Mesendoderm (in vitro differentiated cells): ENCODE results near the gene RARA.
"Not testable (repeated sequence)": the region's sequence is repeated elsewhere in the genome, so short reads cannot be mapped to it uniquely, and the experiment has no call there.

Experiments
- DNase-seq: peaks from one replicate; pipeline ENCODE4 v3.0.0; 2013
- H2AK5ac ChIP-seq: 2 replicates; pipeline ENCODE4 v1.6.1; 2013; ENCODE audit warnings: low read length, inconsistent platforms
- H2BK120ac ChIP-seq: 2 replicates; pipeline ENCODE4 v1.6.1; 2013; ENCODE audit warnings: low read depth, mild to moderate bottlenecking, low read length, moderate library complexity, mixed read lengths
- H2BK15ac ChIP-seq: replicated peaks from 2 replicates; pipeline ENCODE4 v1.6.1; 2013; ENCODE audit warnings: low read depth, mild to moderate bottlenecking, moderate library complexity
- H2BK5ac ChIP-seq: 2 replicates; pipeline ENCODE4 v1.6.1; 2013; ENCODE audit warnings: low read length, inconsistent platforms
- H3K18ac ChIP-seq: 2 replicates; pipeline ENCODE4 v1.6.1; 2013; ENCODE audit warnings: mild to moderate bottlenecking, low read length, mixed read lengths
- H3K23ac ChIP-seq: one replicate; pipeline ENCODE4 v1.6.1; 2013; ENCODE audit warnings: low read length
- H3K27ac ChIP-seq: 2 replicates; pipeline ENCODE4 v1.5.1; 2013; ENCODE audit warnings: low read depth, mild to moderate bottlenecking, inconsistent platforms, low read length, moderate library complexity
- H3K27me3 ChIP-seq: 2 replicates; pipeline ENCODE4 v1.6.1; 2013; ENCODE audit warnings: low read length, control low read depth, mild to moderate bottlenecking, inconsistent platforms; ENCODE audit not compliant: insufficient read depth, poor library complexity
- H3K36me3 ChIP-seq: 2 replicates; pipeline ENCODE4 v1.6.1; 2013; ENCODE audit warnings: low read length, inconsistent platforms; ENCODE audit not compliant: control insufficient read depth, insufficient read depth
- H3K4ac ChIP-seq: one replicate; pipeline ENCODE4 v1.6.1; 2013; ENCODE audit warnings: low read depth, mild to moderate bottlenecking, low read length, moderate library complexity
- H3K4me1 ChIP-seq: 2 replicates; pipeline ENCODE4 v1.6.1; 2013; ENCODE audit warnings: low read depth, low read length, inconsistent platforms; ENCODE audit not compliant: control insufficient read depth
- H3K4me2 ChIP-seq: 2 replicates; pipeline ENCODE4 v1.6.1; 2013; ENCODE audit warnings: low read length
- H3K4me3 ChIP-seq: 2 replicates; pipeline ENCODE4 v1.5.1; 2013; ENCODE audit warnings: mild to moderate bottlenecking, low read length
- H3K56ac ChIP-seq: one replicate; pipeline ENCODE4 v1.6.1; 2013; ENCODE audit warnings: low read length
- H3K79me1 ChIP-seq: 2 replicates; pipeline ENCODE4 v1.6.1; 2013; ENCODE audit warnings: low read length, inconsistent platforms
- H3K79me2 ChIP-seq: 2 replicates; pipeline ENCODE4 v1.6.1; 2013; ENCODE audit warnings: mild to moderate bottlenecking, low read length; ENCODE audit not compliant: control insufficient read depth, insufficient read depth
- H3K9ac ChIP-seq: 2 replicates; pipeline ENCODE4 v1.6.1; 2013; ENCODE audit warnings: low read length, inconsistent platforms
- H4K5ac ChIP-seq: one replicate; pipeline ENCODE4 v1.6.1; 2013; ENCODE audit warnings: low read length
- H4K8ac ChIP-seq: one replicate; pipeline ENCODE4 v1.6.1; 2013; ENCODE audit warnings: low read depth, mild to moderate bottlenecking, control low read depth, low read length, moderate library complexity
- WGBS: extraction: QIAGEN DNeasy Blood & Tissue Kit; methylation state at CpG from one replicate; pipeline ENCODE4 v1.1.7; 2013; ENCODE audit warnings: low lambda C conversion rate, missing lambda C conversion rate; ENCODE audit not compliant: insufficient coverage; ENCODE audit errors: extremely low coverage; 5-methylcytosine and 5-hydroxymethylcytosine counted together

Gene RARA

GRCh38 chr17:40373324-40373723 lies 64.3 kb downstream of the RARA start:
- no peak overlapping the region for H3K9ac ChIP-seq
- no peak overlapping the region for H3K23ac ChIP-seq
- no peak overlapping the region for H3K4ac ChIP-seq
- no peaks in the 10 kb centered on the region for H3K4me1 ChIP-seq
- H2AK5ac ChIP-seq: no peak overlapping the region
- no peak overlapping the region for H4K5ac ChIP-seq
- no peak overlapping the region for H3K4me3 ChIP-seq
- H4K8ac ChIP-seq: no peak overlapping the region
- no CpG with 5 or more reads among the region's 4 CpGs for WGBS
- H2BK120ac ChIP-seq: no peak overlapping the region
- no peak overlapping the region for H3K4me2 ChIP-seq
- H3K79me2 ChIP-seq: no peaks in the 10 kb centered on the region
- no peak overlapping the region for H3K56ac ChIP-seq
- H3K18ac ChIP-seq: no peak overlapping the region
- no peaks in the 10 kb centered on the region for H3K36me3 ChIP-seq
- H3K79me1 ChIP-seq: no peaks in the 10 kb centered on the region
- no peaks in the 10 kb centered on the region for H3K27me3 ChIP-seq
- no peak overlapping the region for H2BK15ac ChIP-seq
- H3K27ac ChIP-seq: no peak overlapping the region
- no peak for DNase-seq
- no peak overlapping the region for H2BK5ac ChIP-seq

DNA sequence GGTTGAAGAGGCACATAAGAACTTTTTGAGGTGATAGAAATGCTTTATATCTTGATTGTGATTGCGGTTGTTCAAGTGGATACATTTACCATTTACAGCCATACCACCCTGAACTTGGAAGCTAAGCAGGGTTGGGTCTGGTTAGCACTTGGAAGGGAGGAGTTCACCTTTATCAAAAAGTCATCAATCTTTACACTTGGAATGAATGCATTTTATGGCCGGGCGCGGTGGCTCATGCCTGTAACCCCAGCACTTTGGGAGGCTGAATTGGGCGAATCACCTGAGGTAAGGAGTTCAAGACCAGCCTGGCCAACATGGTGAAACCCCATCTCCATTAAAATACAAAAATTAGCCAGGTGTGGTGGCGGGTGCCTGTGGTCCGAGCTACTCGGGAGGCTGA lies 65.0 kb downstream of the RARA start:
- Histone ChIP-seq H2BK120ac (no peak overlapping the region), H2AK5ac (no peak overlapping the region), H4K8ac (no peak overlapping the region), H3K27me3 (no peaks in the 10 kb centered on the region), H3K18ac (no peak overlapping the region), H3K4me2 (no peak overlapping the region), H3K27ac (no peak overlapping the region), H3K4me3 (no peak overlapping the region), H3K9ac (no peak overlapping the region), H3K79me1 (no peaks in the 10 kb centered on the region), H3K4ac (no peak overlapping the region), H3K4me1 (no peaks in the 10 kb centered on the region), H4K5ac (no peak overlapping the region), H3K56ac (no peak overlapping the region), H3K23ac (no peak overlapping the region), H3K36me3 (no peaks in the 10 kb centered on the region), H2BK15ac (no peak overlapping the region), H3K79me2 (no peaks in the 10 kb centered on the region), H2BK5ac (no peak overlapping the region)
- no CpG with 5 or more reads among the region's 8 CpGs for WGBS
- DNase-seq: no peak

GRCh38 chr17:40374821-40375498 lies 66.0 kb downstream of the RARA start:
- no peak for DNase-seq
- H3K23ac ChIP-seq: no peak overlapping the region
- H2BK5ac ChIP-seq: no peak overlapping the region
- H2BK15ac ChIP-seq: no peak overlapping the region
- H3K4ac ChIP-seq: no peak overlapping the region
- H3K18ac ChIP-seq: no peak overlapping the region
- no peaks in the 10 kb centered on the region for H3K36me3 ChIP-seq
- no peak overlapping the region for H4K5ac ChIP-seq
- no peak overlapping the region for H3K4me3 ChIP-seq
- H3K27me3 ChIP-seq: no peaks in the 10 kb centered on the region
- no peak overlapping the region for H2BK120ac ChIP-seq
- no peaks in the 10 kb centered on the region for H3K79me1 ChIP-seq
- no peaks in the 10 kb centered on the region for H3K4me1 ChIP-seq
- H3K56ac ChIP-seq: no peak overlapping the region
- no peak overlapping the region for H4K8ac ChIP-seq
- no peak overlapping the region for H2AK5ac ChIP-seq
- H3K27ac ChIP-seq: no peak overlapping the region
- H3K4me2 ChIP-seq: no peak overlapping the region
- no CpG with 5 or more reads among the region's 14 CpGs for WGBS
- H3K79me2 ChIP-seq: no peaks in the 10 kb centered on the region
- no peak overlapping the region for H3K9ac ChIP-seq

DNA sequence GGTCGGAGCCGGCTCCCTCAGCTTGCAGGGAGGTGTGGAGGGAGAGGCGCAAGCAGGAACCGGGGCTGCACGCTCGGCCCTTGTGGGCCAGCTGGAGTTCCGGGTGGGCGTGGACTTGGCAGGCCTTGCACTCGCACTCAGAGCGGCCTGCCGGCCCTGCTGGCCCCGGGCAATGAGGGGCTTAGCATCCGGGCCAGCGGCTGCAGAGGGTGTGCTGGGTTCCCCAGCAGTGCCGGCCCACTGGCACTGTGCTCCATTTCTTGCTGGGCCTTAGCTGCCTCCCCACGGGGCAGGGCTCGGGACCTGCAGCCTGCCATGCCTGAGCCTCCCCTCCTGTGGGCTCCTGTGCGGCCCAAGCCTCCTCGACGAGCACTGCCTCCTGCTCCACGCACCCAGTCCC lies 66.8 kb downstream of the RARA start:
- H3K27me3 ChIP-seq, H3K4me3 ChIP-seq, H2BK5ac ChIP-seq, H2BK120ac ChIP-seq, H3K79me2 ChIP-seq, H3K4me1 ChIP-seq, H3K4me2 ChIP-seq, H4K5ac ChIP-seq, H4K8ac ChIP-seq, DNase-seq, H3K23ac ChIP-seq, H3K56ac ChIP-seq, H3K18ac ChIP-seq, H3K79me1 ChIP-seq, H2BK15ac ChIP-seq, H3K9ac ChIP-seq, H3K36me3 ChIP-seq, H3K27ac ChIP-seq, H2AK5ac ChIP-seq, H3K4ac ChIP-seq: not testable (repeated sequence)
- WGBS: no CpG with 5 or more reads among the region's 21 CpGs

- not testable (repeated sequence) for H3K56ac ChIP-seq, H4K5ac ChIP-seq, H3K4ac ChIP-seq, H3K79me1 ChIP-seq, H2BK5ac ChIP-seq, H3K36me3 ChIP-seq, H3K4me1 ChIP-seq, H3K23ac ChIP-seq, H4K8ac ChIP-seq, H3K9ac ChIP-seq, H3K18ac ChIP-seq, H3K4me2 ChIP-seq, H3K27ac ChIP-seq, H2BK15ac ChIP-seq, DNase-seq, H2BK120ac ChIP-seq, H3K4me3 ChIP-seq, H3K27me3 ChIP-seq, H2AK5ac ChIP-seq, H3K79me2 ChIP-seq
- no CpG with 5 or more reads among the region's 6 CpGs for WGBS
Measured at GRCh38 chr17:40376541-40376940, 67.6 kb downstream of the RARA start.

GRCh38 chr17:40377832-40378231 lies 68.9 kb downstream of the RARA start:
- no peak overlapping the region for H2BK15ac ChIP-seq
- no peak overlapping the region for H3K4me3 ChIP-seq
- no peak for DNase-seq
- H2BK120ac ChIP-seq: no peak overlapping the region
- H4K8ac ChIP-seq: no peak overlapping the region
- no peak overlapping the region for H3K27ac ChIP-seq
- no peaks in the 10 kb centered on the region for H3K36me3 ChIP-seq
- H3K79me1 ChIP-seq: no peaks in the 10 kb centered on the region
- no peaks in the 10 kb centered on the region for H3K79me2 ChIP-seq
- no peak overlapping the region for H4K5ac ChIP-seq
- H3K9ac ChIP-seq: no peak overlapping the region
- H3K18ac ChIP-seq: no peak overlapping the region
- H3K4ac ChIP-seq: no peak overlapping the region
- H3K56ac ChIP-seq: no peak overlapping the region
- H3K23ac ChIP-seq: no peak overlapping the region
- no peak overlapping the region for H2BK5ac ChIP-seq
- no peak overlapping the region for H3K4me2 ChIP-seq
- no peak overlapping the region for H2AK5ac ChIP-seq
- WGBS: no CpG with 5 or more reads among the region's 13 CpGs
- H3K27me3 ChIP-seq: no peaks in the 10 kb centered on the region
- H3K4me1 ChIP-seq: no peaks in the 10 kb centered on the region
